Lung (tissue), 12 donors: ENCODE results near the gene GRID2. TPM values are rescaled to one million over a fixed set of nuclear protein-coding genes. Genes with fewer than 3 reads are reported as not detected.

ENCODE experiments used
- ATAC-seq: fragments of 200-7000 bp; cut with Tn5 transposase; one replicate; pipeline ENCODE4 v1.9.1; 2020; ENCODE audit warnings: moderate number of reproducible peaks; ENCODE audit not compliant: insufficient read depth, low FRiP score
- DNase-seq, 3 donors: peaks; one replicate each; pipeline ENCODE4 v3.0.0-alpha.2; 2013 to 2017
- H3K27ac ChIP-seq, 2 donors: one replicate each; pipeline ENCODE4 v1.5.1; 2013; ENCODE audit warnings: mild to moderate bottlenecking in 2 of 2, moderate library complexity in 2 of 2, control low read depth in 1 of 2, inconsistent platforms in 1 of 2, low read depth in 1 of 2, low read length in 1 of 2
- H3K27me3 ChIP-seq, 3 donors: one replicate each; pipeline ENCODE4 v1.5.1; 2013; ENCODE audit warnings: low read length in 2 of 3; ENCODE audit not compliant: control insufficient read depth in 3 of 3, insufficient read depth in 3 of 3
- H3K36me3 ChIP-seq, 4 donors: one replicate each; pipeline ENCODE4 v1.5.1; 2013; ENCODE audit warnings: low read length in 4 of 4, mild to moderate bottlenecking in 1 of 4, moderate library complexity in 1 of 4; ENCODE audit not compliant: control insufficient read depth in 4 of 4, insufficient read depth in 4 of 4
- H3K4me1 ChIP-seq, 5 donors: one replicate each; pipeline ENCODE4 v1.5.1; 2013; ENCODE audit warnings: low read length in 5 of 5, mild to moderate bottlenecking in 2 of 5, moderate library complexity in 1 of 5; ENCODE audit not compliant: control insufficient read depth in 5 of 5, insufficient read depth in 5 of 5
- H3K4me3 ChIP-seq: one replicate; pipeline ENCODE4 v1.5.1; 2013; ENCODE audit warnings: mild to moderate bottlenecking, control low read depth, moderate library complexity
- H3K9ac ChIP-seq, 2 donors: one replicate each; pipeline ENCODE4 v1.5.1; 2013; ENCODE audit warnings: low read length in 2 of 2, control low read depth in 1 of 2; ENCODE audit not compliant: insufficient read depth in 1 of 2
- H3K9me3 ChIP-seq, 4 donors: one replicate each; pipeline ENCODE4 v1.5.1; 2013; ENCODE audit warnings: low read length in 3 of 4, mild to moderate bottlenecking in 1 of 4, moderate library complexity in 1 of 4; ENCODE audit not compliant: control insufficient read depth in 4 of 4, insufficient read depth in 3 of 4
- CTCF ChIP-seq: IDR thresholded peaks from 2 replicates; pipeline ENCODE4 v1.5.1; 2012; ENCODE audit warnings: mild to moderate bottlenecking; ENCODE audit errors: control extremely low read depth, extremely low read depth
- WGBS, 2 donors: extraction: QIAGEN DNeasy Blood & Tissue Kit; methylation state at CpG; one replicate each; pipeline ENCODE4 v1.1.7; 2013; 5-methylcytosine and 5-hydroxymethylcytosine counted together
- polyA plus RNA-seq, 2 donors: library from polyadenylated mRNA; stranded (reverse); fragments of 200-250 nt; gene quantifications; one replicate each; pipeline ENCODE4 v1.2.1, GENCODE V29; 2013
- total RNA-seq, 2 donors: library from RNA; depleted of rRNA in 1 of 2; stranded (reverse); fragments of >200 nt in 1 of 2; gene quantifications; one replicate each; pipeline ENCODE4 v1.2.1, GENCODE V29; 2014 to 2021
- donor health status: control.
- donor health status: control.
- donor health status: Bipolar disorder and iron deficiency.
- donor health status: healthy.
- donor health status: DM: yes; HTN: yes; CAD: no.

The GRID2 gene
- total and polyA plus RNA-seq, 4 donors = 0.09 to 1.3 TPM; not detected in 2

GRCh38 chr4:92263010-92263409 is 40.8 kb upstream of the GRID2 start:
- Histone ChIP-seq H3K9ac (no peak overlapping the region), H3K4me1 (peaks cover 0 to 5% (median 0%) of the 10 kb centered on the region in 5 donors), H3K9me3 (no peaks in the 10 kb centered on the region), H3K4me3 (no peak overlapping the region), H3K36me3 (no peaks in the 10 kb centered on the region), H3K27me3 (no peaks in the 10 kb centered on the region), H3K27ac (no peak overlapping the region)
- no peak for TF ChIP-seq CTCF
- WGBS, 2 donors = 86 to 87% methylated on average over 2 of the region's 2 CpGs
- DNase-seq = no peak
- ATAC-seq = no peak

DNA sequence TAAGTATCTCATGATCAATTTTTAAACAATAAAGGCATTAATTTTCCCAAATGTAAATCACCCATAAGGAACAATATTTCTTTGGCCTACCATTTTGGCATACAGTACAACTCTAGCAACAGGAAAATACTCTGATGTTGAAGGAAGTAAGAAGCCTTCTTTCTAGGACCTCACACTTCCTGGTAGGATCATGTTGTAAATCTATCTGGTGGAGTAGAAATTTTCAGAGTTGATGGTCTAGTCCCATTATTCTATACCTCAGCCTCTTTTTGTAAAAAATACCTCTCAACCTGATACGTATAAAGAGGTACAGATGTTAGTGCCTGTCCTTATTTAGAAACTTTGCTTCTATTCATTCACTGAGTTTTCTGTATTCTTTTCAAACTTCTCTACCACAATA is 40.2 kb upstream of the GRID2 start:
- ATAC-seq = no peak
- no peaks in the 10 kb centered on the region for H3K36me3 ChIP-seq
- H3K9ac ChIP-seq = no peak overlapping the region
- TF ChIP-seq CTCF = no peak
- DNase-seq = no peak
- H3K27me3 ChIP-seq = no peaks in the 10 kb centered on the region
- peaks cover 0 to 5% (median 0%) of the 10 kb centered on the region in 5 donors for H3K4me1 ChIP-seq
- WGBS, 2 donors = 89 to 93% methylated on average over 1 of the region's 1 CpG
- no peaks in the 10 kb centered on the region for H3K9me3 ChIP-seq
- H3K27ac ChIP-seq = no peak overlapping the region
- H3K4me3 ChIP-seq = no peak overlapping the region

DNA sequence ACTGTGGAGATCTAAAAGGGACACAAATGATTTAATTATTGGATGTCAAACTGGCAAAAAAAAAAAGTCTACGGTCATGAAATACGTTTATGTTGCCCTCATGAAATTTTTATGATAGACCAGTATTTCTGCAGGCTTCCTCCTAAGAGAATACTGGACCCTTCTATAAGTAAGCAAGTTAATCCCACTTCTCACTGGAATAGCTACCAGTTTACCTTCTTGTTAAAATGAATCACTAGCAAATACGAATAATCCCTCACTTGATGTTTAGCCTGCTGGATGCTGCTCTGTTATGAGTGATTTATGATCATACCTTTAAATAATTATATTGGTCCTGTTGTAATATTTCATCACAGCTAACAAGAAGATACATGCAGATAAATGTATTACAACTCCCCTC is 39.6 kb upstream of the GRID2 start:
- DNase-seq = no peak
- Histone ChIP-seq H3K27ac (no peak overlapping the region), H3K4me1 (peaks cover 0 to 5% (median 0%) of the 10 kb centered on the region in 5 donors), H3K27me3 (no peaks in the 10 kb centered on the region), H3K9ac (no peak overlapping the region), H3K9me3 (no peaks in the 10 kb centered on the region), H3K36me3 (no peaks in the 10 kb centered on the region), H3K4me3 (no peak overlapping the region)
- WGBS, 2 donors = 83 to 87% methylated on average over 3 of the region's 3 CpGs
- no peak for TF ChIP-seq CTCF
- ATAC-seq = no peak

- Histone ChIP-seq H3K9me3 (no peaks in the 10 kb centered on the region), H3K27ac (no peak overlapping the region), H3K27me3 (no peaks in the 10 kb centered on the region), H3K4me3 (no peak overlapping the region), H3K9ac (no peak overlapping the region), H3K4me1 (peaks cover 0 to 5% (median 0%) of the 10 kb centered on the region in 5 donors), H3K36me3 (no peaks in the 10 kb centered on the region)
- DNase-seq (peak in 2 of 3 donors; percentile 61 to 71), ATAC-seq (no peak)
- 28 to 46% methylated on average over 1 of the region's 1 CpG for WGBS, 2 donors
- no peak for TF ChIP-seq CTCF
Observed at GRCh38 chr4:92265021-92265420, 38.7 kb upstream of the GRID2 start.
